HepG2 (cell line): ENCODE measurements around the gene THOP1. TPM values are rescaled to one million over a fixed set of nuclear protein-coding genes. Genes with fewer than 3 reads are reported as not detected.

Source experiments
- ADNP ChIP-seq: sonication (generic); formaldehyde crosslinking; IDR thresholded peaks from 2 replicates; pipeline ENCODE4 v1.4.0; 2020; ENCODE audit warnings: missing genetic modification reagents
- ATF2 ChIP-seq: sonication (generic); formaldehyde crosslinking; IDR thresholded peaks from 2 replicates; pipeline ENCODE4 v1.4.0; 2020; ENCODE audit warnings: missing genetic modification reagents
- DR1 ChIP-seq: sonication (generic); formaldehyde crosslinking; IDR thresholded peaks from 2 replicates; pipeline ENCODE4 v1.8.0; 2021; ENCODE audit warnings: mild to moderate bottlenecking, missing genetic modification reagents, inconsistent platforms
- HDAC1 ChIP-seq: sonication (generic); formaldehyde crosslinking; IDR thresholded peaks from 2 replicates; pipeline ENCODE4 v1.5.1; 2020; ENCODE audit warnings: mild to moderate bottlenecking, missing genetic modification reagents
- KDM2A ChIP-seq: sonication (generic); formaldehyde crosslinking; IDR thresholded peaks from 2 replicates; pipeline ENCODE4 v1.4.0; 2020; ENCODE audit warnings: low read depth, missing genetic modification reagents, borderline replicate concordance
- MED1 ChIP-seq: sonication (generic); formaldehyde crosslinking; IDR thresholded peaks from 2 replicates; pipeline ENCODE4 v1.4.0; 2020; ENCODE audit warnings: missing genetic modification reagents
- MEIS2 ChIP-seq: sonication (generic); formaldehyde crosslinking; IDR thresholded peaks from 2 replicates; pipeline ENCODE4 v1.9.0; 2021; ENCODE audit warnings: mild to moderate bottlenecking, missing genetic modification reagents
- MYC ChIP-seq: sonication (generic); formaldehyde crosslinking; IDR thresholded peaks from 2 replicates; pipeline ENCODE4 v1.9.0; 2021; ENCODE audit warnings: missing genetic modification reagents, borderline replicate concordance
- POLR2A ChIP-seq, 2 experiments: IDR thresholded peaks; 2 replicates each; pipeline ENCODE4 v1.6.1; 2011; ENCODE audit warnings: low read depth in 2 of 2, low read length in 2 of 2, mild to moderate bottlenecking in 1 of 2, moderate library complexity in 1 of 2; ENCODE audit not compliant: insufficient read depth in 1 of 2
- RARA ChIP-seq: IDR thresholded peaks from 2 replicates; pipeline ENCODE4 v1.6.1; 2016; ENCODE audit warnings: missing genetic modification reagents, missing compliant biosample characterization
- ZBTB1 ChIP-seq: sonication (generic); formaldehyde crosslinking; IDR thresholded peaks from 2 replicates; pipeline ENCODE4 v1.4.0; 2020; ENCODE audit warnings: missing genetic modification reagents, borderline replicate concordance
- ZFY ChIP-seq: sonication (generic); formaldehyde crosslinking; IDR thresholded peaks from 2 replicates; pipeline ENCODE4 v1.4.0; 2020; ENCODE audit warnings: missing genetic modification reagents
- ZMYM3 ChIP-seq: sonication (generic); formaldehyde crosslinking; IDR thresholded peaks from 2 replicates; pipeline ENCODE4 v1.5.1; 2020; ENCODE audit warnings: mild to moderate bottlenecking, missing genetic modification reagents
- ZNF264 ChIP-seq: sonication (generic); formaldehyde crosslinking; IDR thresholded peaks from 2 replicates; pipeline ENCODE4 v1.4.0; 2020; ENCODE audit warnings: missing genetic modification reagents
- ZNF652 ChIP-seq: IDR thresholded peaks from 2 replicates; pipeline ENCODE4 v1.6.1; 2016; ENCODE audit warnings: low read depth, borderline replicate concordance
- ZNF672 ChIP-seq: sonication (generic); formaldehyde crosslinking; IDR thresholded peaks from 2 replicates; pipeline ENCODE4 v1.8.1; 2022; ENCODE audit warnings: missing genetic modification reagents
- polyA plus RNA-seq, 8 experiments: library from polyadenylated mRNA; depleted of rRNA in 3 of 8; stranded (reverse) in 7 of 8; unstranded in 1 of 8; fragments of >200 nt; fragmentation: Illumina TruSeq in 4 of 8; extraction: Trizol in 4 of 8; gene quantifications; 2 replicates each; pipeline versions ENCODE4 v1.2.1 to v1.2.3, GENCODE V29; 2011 to 2016; ENCODE audit warnings: low read depth in 4 of 8, missing spikeins in 1 of 8, mixed read lengths in 1 of 8; ENCODE audit not compliant: insufficient read depth in 1 of 8
- total RNA-seq, 5 experiments: library from RNA; depleted of rRNA; stranded (reverse); fragments of >200 nt; fragmentation: Illumina TruSeq; extraction: Trizol; gene quantifications; 2 replicates each; pipeline ENCODE4 v1.2.3, GENCODE V29; 2016; ENCODE audit warnings: low read depth in 1 of 5
- TF ChIP-seq, protein P1 (sequence below): sonication (generic); formaldehyde crosslinking; IDR thresholded peaks from 2 replicates; pipeline ENCODE4 v1.8.1; 2022; ENCODE audit warnings: low read depth, mild to moderate bottlenecking, missing genetic modification reagents
- TF ChIP-seq, protein P2 (sequence below): sonication (generic); formaldehyde crosslinking; IDR thresholded peaks from 2 replicates; pipeline ENCODE4 v1.8.1; 2023; ENCODE audit warnings: mild to moderate bottlenecking, missing genetic modification reagents, borderline replicate concordance

THOP1 gene
- total and polyA plus RNA-seq, 2 of the 13 experiments (the other 11 are each of a cell fraction or from before 2014, with no cell fraction given) = 74.4 to 116 TPM

- TF ChIP-seq ATF2 (CRISPR knock-in tag) (peak; percentile 81), MEIS2 (CRISPR knock-in tag) (no peak; the same call in none of the 2 replicates), KDM2A (CRISPR knock-in tag) (no peak; the same call in 1 of the 2 replicates), MYC (CRISPR knock-in tag) (peak; percentile 68; the same call in 1 of the 2 replicates), ZNF264 (CRISPR knock-in tag) (peak; percentile 70; the same call in 1 of the 2 replicates), HDAC1 (peak; percentile 86), ADNP (no peak), ZFY (CRISPR knock-in tag) (peak; percentile 42; the same call in 1 of the 2 replicates), RARA (CRISPR knock-in tag) (peak; percentile 100), DR1 (CRISPR knock-in tag) (0 out of 2 replicates have a peak, but pooled peaks have one; percentile 17), ZMYM3 (CRISPR knock-in tag) (no peak), MED1 (peak; percentile 89), ZBTB1 (CRISPR knock-in tag) (no peak), ZNF652 (CRISPR knock-in tag) (no peak), ZNF672 (no peak), POLR2A (IDR thresholded peaks at IDR 0.05; ENCODE audit: insufficient read depth in 1 of 2, low read depth in 2 of 2, low read length in 2 of 2) (peak; percentile 34 to 51; a peak in 3 of 4 replicates)
- TF ChIP-seq, protein P1, sequence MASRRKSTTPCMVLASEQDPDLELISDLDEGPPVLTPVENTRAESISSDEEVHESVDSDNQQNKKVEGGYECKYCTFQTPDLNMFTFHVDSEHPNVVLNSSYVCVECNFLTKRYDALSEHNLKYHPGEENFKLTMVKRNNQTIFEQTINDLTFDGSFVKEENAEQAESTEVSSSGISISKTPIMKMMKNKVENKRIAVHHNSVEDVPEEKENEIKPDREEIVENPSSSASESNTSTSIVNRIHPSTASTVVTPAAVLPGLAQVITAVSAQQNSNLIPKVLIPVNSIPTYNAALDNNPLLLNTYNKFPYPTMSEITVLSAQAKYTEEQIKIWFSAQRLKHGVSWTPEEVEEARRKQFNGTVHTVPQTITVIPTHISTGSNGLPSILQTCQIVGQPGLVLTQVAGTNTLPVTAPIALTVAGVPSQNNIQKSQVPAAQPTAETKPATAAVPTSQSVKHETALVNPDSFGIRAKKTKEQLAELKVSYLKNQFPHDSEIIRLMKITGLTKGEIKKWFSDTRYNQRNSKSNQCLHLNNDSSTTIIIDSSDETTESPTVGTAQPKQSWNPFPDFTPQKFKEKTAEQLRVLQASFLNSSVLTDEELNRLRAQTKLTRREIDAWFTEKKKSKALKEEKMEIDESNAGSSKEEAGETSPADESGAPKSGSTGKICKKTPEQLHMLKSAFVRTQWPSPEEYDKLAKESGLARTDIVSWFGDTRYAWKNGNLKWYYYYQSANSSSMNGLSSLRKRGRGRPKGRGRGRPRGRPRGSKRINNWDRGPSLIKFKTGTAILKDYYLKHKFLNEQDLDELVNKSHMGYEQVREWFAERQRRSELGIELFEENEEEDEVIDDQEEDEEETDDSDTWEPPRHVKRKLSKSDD (CRISPR knock-in tag) = peak; percentile 68
- TF ChIP-seq, protein P2, sequence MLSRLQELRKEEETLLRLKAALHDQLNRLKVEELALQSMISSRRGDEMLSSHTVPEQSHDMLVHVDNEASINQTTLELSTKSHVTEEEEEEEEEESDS = no peak
Observed at GRCh38 chr19:2790557-2791271, 5.4 kb downstream of the THOP1 start (continued).
